Panc1 (cell line): ENCODE measurements around the gene PKP3.
A peak's percentile ranks its signal among the peaks of the same experiment; 100 is the strongest.

Experiments used
- CTCF ChIP-seq: fragments of 450-650 bp; IDR thresholded peaks from 2 replicates; pipeline ENCODE4 v1.5.1; 2017; ENCODE audit warnings: mild to moderate bottlenecking
- POLR2AphosphoS5 ChIP-seq: IDR thresholded peaks from 2 replicates; pipeline ENCODE4 v1.6.1; 2012; ENCODE audit warnings: mild to moderate bottlenecking, low read depth, low read length, moderate library complexity
- REST ChIP-seq, 2 experiments: IDR thresholded peaks; 2 replicates each; pipeline ENCODE4 v1.6.1; 2011 to 2012; ENCODE audit warnings: low read depth in 2 of 2, control low read depth in 1 of 2, low read length in 1 of 2, mild to moderate bottlenecking in 1 of 2, moderate library complexity in 1 of 2; ENCODE audit not compliant: insufficient read depth in 1 of 2
- SIN3A ChIP-seq: IDR thresholded peaks from 2 replicates; pipeline ENCODE4 v1.6.1; 2012; ENCODE audit warnings: low read depth, mild to moderate bottlenecking, low read length, moderate library complexity, borderline replicate concordance; ENCODE audit not compliant: insufficient read depth
- TCF7L2 ChIP-seq: IDR thresholded peaks from 2 replicates; pipeline ENCODE4 v1.6.1; 2011; ENCODE audit warnings: mild to moderate bottlenecking, low read depth, low read length, inconsistent platforms

- TF ChIP-seq CTCF (peak; percentile 94), POLR2AphosphoS5 (no peak), REST (IDR thresholded peaks at IDR 0.05; ENCODE audit: insufficient read depth in 1 of 2, low read depth in 2 of 2, low read length in 1 of 2) (no peak), TCF7L2 (no peak), SIN3A (no peak)
Measured at GRCh38 chr11:363948-364761, 29.9 kb upstream of the PKP3 start.
